GM18909 (cell line): ENCODE measurements around the gene CDT1.

Experiments used
- ATAC-seq: cut with Tn5 transposase; IDR thresholded peaks from one replicate; pipeline ENCODE4 v1.9.1; 2021; ENCODE audit warnings: mild to moderate bottlenecking; ENCODE audit not compliant: unreplicated experiment, poor library complexity

Gene CDT1

DNA sequence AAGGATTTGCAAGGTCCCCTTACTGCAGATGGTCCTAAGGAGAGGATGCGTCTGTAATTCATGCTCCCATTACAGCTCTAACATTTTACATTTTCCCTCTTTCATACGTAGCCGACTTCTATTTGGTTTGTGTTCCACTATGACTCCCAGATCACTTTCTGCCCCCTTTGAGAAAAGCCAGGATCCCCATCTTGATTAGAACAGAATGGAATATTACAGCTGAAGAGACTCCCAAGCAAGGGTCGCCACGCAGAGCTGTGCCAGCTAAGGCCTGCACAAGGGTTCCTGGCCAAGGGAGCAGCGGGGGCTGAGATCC, 3.4 kb upstream of the CDT1 start:
- no peak for ATAC-seq

DNA sequence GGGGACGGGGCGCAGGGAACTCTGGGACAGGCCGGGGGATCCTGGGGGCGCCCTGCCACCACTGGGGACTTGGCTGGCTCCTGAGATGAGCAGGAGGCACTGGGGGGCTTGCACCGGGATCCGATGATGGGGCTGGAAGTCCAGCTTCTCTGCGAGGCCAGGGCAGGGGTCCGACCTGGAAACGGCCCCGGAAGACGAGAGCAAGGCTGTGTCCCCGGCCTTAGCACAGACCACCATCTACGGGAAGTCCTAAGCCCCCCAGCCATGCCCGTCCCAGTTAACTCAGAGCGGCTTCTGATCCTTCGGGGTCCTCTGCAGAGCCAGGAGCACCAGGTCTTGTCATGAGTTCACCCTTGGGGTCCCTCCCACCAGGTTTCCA, 573 bp downstream of the CDT1 start:
- ATAC-seq = no peak

DNA sequence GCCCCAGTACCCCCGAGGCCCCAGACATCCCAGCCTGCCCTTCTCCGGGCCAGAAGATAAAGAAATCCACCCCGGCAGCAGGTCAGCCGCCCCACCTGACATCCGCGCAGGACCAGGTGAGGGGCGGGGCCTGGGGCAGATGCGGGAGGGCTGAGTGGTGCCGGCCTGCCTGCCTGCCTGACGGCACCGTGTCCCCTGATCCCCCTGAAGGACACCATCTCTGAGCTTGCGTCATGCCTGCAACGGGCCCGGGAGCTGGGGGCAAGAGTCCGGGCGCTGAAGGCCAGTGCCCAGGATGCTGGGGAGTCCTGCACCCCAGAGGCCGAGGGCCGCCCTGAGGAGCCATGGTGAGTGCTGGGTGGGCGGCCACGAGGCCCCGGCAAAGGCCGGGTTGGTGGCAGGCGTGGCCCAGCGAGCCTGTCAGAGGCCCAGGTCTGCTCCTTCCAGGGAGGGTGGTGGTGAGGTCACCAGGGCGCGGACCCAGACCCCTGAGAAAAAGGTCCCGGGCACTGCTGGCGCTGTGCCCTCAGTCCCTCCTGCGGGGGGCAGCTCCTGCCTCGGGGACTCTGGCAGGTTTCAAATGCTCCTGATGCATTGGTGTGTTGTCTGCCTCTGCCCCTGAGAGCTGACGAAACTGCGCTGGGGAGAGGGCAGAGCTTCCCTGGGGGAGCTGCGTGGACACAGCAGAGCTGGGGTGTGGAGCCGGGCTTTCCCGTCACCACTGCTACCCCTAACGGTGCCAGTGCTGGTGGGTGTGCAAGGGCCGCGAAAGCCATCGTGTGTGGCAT, 1.2 kb downstream of the CDT1 start:
- no peak for ATAC-seq

DNA sequence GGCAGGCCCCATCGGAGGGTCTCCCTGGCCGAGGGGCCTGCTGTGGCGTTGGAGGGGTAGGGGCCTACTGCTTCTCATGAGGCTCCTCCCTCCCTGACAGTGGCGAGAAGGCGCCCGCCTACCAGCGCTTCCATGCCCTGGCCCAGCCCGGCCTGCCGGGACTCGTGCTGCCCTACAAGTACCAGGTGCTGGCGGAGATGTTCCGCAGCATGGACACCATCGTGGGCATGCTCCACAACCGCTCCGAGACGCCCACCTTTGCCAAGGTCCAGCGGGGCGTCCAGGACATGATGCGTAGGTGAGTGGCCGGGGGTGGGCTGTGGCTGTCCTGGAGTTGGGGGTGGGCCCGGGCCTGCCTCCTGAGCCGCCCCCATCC, 1.7 kb downstream of the CDT1 start:
- no peak for ATAC-seq

DNA sequence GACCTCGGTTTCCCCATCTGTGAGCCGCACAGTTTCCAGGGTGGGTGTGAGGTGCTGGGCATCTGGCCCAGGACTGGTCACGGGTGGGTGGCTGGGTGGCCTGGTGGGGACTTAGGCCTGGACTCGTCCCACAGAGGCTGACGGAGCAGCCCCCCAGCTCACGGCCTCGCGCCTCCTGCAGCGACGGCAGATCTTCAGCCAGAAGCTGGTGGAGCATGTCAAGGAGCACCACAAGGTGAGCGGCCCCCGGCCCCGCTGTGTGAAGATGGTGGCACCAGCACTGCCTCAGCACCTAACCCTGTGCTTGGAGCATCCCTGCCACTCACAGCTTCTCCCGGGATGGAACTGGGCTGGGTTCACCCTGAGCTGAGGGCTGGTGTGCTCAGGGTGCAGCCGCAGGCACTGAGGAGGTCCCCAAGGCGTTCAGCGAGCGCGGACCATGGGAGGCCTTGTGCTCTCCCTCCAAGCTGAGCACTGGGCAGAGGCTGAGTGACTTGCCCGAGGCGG, 2.4 kb downstream of the CDT1 start:
- no peak for ATAC-seq

DNA sequence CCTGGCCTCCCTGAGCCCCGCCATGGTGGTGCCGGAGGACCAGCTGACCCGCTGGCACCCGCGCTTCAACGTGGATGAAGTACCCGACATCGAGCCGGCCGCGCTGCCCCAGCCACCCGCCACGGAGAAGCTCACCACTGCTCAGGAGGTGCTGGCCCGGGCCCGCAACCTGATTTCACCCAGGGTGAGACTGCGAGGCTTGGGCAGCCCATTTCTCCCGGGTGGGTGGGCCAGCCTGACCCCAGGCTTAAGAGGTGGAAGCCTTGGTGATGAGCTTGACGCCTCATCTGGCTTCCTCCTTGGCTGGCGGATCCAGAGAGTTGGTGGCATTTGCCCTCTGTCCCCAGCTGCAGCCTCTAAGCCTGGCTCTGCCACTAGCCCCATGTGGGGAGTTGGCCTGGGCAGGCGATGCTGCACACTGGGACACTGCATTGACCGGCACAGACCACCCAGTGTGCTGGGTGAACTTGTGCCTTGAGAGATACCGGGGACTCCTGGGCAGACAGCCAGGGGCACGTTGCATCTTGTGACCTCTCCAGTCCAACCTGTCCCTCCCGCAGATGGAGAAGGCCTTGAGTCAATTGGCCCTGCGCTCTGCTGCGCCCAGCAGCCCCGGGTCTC, 3.0 kb downstream of the CDT1 start:
- ATAC-seq = no peak

DNA sequence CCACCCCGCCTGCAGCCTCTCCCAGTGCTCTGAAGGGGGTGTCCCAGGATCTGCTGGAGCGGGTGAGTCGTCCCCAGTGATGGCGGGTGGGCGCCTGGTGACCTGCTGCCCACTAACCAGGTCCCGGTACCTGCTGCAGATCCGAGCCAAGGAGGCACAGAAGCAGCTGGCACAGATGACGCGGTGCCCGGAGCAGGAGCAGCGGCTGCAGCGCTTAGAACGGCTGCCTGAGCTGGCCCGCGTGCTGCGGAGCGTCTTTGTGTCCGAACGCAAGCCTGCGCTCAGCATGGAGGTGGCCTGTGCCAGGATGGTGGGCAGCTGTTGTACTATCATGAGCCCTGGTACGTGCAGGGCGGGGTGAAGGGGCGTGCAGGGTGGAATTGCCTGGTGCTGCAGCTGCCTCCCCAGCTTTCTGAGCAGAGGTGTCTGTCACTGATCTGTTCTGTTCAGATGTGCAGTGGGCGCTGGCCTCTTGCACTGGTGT, 3.6 kb downstream of the CDT1 start:
- ATAC-seq = no peak

DNA sequence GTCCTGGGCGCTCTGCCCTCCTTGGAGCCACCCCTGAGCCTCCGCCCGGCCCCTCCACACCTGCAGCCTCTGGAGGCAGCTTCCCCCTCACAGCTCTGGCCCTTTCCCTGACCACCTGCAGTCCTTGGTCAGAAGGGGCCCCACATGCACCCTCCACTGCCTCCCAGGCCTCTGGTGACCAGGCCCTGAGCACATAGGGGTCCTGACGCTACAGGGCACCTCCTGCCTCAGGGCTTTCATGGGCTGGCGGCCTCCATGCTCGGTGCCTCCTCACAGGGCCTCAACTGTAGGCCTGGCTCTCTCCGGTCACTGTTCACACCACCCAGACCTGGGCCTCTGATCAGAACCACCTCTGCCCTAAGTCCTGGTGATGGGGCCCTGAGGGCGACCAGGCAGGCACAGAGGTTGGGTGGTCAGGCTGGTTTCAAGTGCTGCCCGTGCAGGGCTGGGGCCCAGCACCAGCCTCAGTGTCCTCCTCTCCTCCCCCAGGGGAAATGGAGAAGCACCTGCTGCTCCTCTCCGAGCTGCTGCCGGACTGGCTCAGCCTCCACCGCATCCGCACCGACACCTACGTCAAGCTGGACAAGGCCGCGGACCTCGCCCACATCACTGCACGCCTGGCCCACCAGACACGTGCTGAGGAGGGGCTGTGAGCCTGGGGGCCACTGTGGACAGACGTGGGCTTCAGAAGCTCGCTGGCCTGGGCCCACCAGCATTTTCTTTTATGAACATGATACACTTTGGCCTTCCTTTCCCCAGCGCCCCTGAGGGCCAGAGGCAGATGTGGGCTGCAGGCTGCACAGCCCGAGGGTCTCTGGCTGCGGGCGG, 4.3 kb downstream of the CDT1 start:
- no peak for ATAC-seq

DNA sequence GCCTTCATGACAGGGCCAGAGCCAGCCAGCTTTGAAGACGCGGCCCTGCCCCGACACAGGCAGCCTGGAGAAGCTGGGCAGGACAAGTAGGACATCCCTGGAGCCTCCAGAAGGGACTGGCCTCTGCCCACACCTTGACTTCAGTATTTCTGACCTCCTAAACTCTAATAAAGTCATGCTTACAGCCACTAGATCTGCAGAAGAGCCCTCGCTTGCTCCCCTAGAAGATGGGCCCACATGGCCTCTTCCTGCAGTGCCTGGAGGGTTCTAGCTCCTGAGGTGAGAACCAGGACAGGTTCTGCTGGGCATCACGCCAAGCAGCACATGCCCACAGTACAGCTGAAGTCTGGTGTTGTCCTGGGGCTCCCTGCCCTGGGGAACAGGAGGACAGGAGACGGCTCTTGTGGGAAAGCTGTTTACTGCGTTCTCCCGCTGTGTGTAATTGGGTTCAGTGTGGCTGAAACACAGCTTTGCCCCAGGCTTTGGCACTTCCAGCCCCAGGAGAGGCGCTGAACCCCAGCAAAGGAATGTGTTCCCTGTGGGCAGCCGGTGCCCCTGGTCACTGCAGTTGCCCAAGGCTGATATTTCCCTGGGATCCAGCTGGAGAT, 5.6 kb downstream of the CDT1 start:
- no peak for ATAC-seq

DNA sequence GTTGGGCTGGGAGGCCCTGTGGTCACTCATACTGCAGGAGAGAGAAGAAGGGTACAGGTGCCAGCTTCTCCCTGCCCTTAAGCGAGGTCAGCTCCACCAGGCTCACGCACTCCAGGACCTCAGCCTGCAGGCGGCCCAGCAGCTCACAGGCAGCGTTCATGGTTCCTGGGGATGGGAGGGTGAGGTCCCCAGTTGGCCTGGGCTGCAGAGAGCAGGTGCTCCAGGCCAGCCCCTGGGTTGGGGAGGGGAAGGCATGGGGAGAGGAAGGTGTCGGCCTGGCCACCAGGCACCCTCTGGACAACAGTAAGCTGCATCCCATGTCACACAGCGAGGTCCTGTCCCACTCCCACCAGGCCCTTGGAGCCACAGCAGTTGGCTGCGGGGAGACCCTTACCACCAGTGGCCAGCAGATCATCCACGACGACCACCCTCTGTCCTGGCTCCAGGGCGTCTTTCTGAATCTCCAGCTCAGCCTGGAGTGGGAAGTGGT, 6.1 kb downstream of the CDT1 start:
- no peak for ATAC-seq

DNA sequence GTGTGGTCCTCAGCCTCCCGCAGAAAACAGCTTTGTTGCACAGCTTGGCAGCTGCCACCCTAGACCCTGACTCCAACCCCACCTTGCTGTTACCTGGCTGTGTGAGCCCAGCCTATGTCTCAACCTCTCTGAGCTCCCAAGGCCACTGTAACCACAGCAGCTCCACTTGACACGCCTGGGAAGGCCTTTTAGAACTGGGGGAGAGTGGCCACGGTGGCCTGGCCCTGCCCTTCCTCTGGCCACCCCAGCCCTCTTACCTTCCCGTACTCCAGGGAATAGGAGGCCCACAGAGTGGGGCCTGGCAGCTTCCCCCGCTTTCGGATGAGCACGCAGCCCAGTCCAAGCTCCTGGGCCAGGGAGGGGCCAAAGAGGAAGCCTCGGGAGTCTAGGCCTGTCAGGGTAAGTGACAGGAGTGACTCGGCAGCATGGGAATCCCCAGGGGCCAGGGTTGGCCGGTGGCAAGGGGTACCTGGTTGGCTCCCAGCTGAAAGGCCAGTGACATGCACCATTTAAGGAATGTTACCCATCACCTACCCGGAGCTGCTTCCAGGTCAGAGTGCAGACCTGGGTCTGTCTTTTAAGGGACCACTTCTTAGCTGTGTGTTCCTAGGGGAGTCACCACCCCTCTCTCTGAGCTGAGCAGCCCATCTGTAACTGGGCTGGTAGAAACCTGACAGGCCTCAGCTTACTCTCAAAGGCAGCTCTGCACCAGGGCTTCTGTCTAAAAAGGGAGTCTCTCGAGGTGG, 6.8 kb downstream of the CDT1 start:
- ATAC-seq = no peak

DNA sequence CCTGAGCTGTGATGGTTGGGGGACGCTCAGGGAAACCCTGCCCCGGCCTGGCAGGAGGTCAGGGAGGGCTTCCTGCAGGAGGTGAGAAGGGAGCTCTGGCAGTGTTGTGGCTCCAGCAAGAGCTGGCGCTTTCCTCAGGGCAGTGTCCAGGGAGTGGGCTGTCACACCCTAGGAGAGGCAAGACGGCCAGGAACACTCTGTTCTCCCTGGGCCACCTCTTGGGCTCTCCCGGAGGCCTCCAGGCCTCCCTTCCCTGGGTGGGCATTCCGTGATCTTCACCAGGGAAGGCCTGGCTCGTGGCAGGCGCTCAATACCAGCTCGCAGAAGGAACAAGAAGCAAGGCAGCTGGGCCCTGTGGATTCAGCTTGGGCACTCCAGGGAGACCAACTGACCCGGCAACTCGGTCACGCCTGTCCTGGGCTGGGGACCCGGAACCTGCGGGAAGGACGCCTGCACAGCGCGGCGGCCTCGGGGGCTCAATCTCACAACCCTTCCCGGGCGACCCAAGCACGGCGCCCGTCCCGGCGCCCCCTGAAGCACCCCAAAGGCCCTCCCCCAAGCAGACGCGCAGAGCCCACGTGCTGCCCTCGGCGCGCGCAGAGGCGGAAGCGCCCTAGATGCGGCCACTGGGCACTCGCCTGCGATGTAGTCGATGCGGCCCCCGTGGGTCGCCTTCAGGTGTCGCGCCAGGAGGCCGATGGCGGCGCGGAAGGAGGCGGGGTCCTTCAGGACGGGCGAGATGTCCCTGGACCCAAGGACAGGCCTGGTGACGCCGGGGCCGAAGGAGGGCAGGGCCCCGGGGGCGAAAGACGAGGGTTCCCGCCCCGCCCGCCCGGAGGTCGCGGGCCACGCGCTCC, 7.6 kb downstream of the CDT1 start:
- peak; percentile 46 for ATAC-seq

DNA sequence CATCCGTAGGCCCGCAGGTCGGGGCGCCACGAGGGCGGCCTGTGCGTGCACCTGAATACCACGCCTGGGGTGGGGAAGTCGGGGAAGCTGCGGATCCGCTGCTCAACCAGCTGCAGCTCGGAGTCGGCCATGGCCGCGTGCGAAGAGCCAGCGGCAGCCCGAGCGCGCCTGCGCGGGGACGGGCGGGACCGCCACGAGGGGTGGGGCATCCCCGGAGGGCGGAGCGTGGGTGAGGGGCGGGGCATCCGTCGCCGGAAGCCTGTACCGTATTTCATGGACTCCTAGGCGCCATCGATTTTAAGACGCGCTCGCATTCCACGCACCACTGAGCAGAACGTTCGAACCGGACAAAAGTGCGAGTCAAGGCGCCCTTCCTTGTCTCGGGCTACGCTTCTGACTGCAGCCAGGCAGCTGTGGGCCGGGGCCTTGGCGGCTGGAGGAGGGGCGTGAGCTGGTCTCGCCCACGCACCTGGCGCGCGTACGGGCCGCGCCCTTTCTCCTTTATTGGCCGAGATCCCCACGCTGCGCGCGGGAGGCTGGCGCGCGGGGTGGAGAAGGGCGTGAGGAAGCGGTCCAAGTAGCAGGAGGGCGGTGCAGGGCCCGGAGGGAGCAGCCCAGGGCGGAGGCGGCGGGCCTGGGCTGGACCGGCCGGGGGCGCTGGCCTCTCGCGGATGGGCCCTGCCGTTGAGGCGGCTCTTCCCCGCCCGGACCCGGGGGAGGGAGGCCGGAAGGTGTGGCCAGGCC, 8.4 kb downstream of the CDT1 start, which contains the start of gene APRT:
Gene APRT, minus strand, starts transcription at position 160 of the 744 bp plus-strand sequence. Its CDS starts 29 bp downstream, at position 131.
- ATAC-seq = peak; percentile 78

DNA sequence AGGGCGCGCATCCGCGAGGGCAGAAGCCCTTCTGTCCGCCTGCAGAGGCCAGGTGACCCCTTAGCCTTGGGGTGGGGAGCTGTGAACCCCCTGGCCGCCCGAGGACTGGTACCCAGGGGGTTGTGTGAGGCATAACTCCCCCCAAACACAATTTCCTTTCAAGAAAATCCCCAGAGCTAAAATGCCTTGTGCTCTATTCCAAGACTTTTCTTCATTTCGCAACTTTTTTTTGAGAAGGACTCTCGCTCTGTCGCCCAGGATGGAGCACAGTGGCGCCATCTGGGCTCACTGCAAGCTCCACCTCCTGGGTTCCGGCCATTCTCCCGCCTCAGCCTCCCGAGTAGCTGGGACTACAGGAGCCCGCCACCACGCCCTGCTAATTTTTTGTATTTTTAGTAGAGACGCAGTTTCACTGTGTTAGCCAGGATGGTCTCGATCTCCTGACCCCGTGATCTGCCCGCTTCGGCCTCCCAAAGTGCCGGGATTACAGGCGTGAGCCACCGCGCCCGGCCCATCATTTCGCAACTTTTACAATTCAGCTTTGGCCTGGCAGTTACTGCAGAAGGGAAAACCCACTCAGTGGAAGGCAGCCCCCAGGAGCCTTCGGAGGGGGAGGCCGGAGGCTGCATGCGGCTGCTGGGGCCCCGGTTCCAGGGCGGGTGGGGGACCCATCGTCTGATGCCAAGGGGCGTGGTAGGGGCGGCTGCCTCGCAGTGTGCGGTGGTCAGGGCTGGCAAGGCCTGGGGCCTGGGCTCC, 9.1 kb downstream of the CDT1 start:
- ATAC-seq = no peak

DNA sequence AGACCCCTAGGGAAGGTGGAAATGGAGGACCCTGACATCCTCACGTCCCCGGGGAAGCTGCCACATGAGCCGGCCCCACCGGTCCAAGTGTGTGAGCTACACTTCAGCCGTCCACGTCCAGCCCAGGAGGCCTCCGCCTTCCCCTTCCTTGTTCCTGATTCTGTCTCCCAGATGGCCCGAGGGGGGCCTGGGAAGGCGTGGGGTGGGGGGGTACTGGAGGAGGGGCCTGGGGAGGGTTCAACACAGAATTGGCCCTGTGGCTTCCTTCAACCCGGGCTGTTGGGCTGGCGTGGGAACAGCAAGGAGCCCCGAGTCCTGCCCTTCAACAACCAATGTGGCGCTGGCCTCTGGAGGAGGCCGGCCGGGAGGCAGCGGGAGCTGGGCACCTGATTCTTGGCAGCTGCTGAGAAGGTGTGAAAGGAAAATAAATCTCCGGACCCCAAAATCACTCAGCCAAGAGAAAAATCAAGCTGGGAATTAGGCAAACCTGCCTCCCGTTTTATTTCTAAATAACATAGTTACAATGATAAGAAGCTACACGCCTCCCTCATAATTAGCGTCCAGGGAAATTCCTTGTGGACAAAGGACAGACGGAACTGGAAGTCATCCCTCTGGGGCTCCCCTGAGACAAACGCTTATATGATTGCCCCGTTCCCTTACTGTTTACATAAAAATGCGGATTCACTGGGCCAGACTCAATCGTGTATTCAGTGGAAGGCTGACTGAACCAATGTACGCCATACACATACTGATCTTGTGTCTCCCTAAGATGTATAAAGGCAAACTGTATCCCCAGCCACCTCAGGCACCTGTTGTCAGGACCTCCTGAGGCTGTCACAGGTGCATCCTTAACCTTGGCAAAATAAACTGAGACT, 9.9 kb downstream of the CDT1 start:
- ATAC-seq = no peak

DNA sequence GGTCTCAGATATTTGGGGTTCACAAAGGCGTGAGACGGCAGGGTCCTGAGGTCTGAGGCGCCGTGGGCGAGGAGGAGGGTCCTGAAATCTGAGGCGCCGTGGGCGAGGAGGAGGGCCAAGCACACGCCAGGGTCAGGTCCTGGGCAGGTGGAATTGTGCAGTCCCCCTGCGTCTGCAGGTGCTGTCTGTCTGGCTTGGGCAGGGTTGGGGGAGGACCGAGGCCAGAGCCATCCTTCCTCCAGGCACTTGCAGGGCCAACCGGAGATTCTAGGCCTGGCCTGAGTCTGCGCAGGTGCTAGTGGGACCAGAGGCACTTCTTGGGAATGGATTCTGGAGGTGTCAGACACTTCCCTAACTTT, 10.5 kb downstream of the CDT1 start:
- no peak for ATAC-seq

DNA sequence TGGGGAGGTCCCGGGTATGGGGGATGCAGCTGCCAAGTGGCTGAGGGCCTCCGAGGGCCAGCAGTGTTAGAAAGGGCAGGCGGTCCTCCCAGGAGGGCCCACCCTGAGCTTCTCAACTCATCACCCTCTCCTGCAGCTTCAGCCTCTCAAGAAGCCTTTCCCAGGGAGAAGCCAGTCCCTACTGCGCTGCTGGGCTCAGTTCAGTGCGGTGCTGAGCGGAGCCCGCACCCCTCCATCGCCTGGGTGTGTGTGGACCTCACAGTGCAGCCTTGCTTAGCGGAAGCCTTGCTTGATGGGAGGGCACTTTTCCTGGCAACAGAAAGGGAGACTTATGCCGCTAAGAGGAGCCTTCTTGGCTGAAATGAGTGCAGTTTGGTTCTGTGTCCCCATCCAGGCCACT, 11.6 kb downstream of the CDT1 start:
- no peak for ATAC-seq
